ENCODE data around the gene HS3ST2. TPM values are rescaled to one million over a fixed set of nuclear protein-coding genes. Genes with fewer than 3 reads are reported as not detected.
A peak's percentile ranks its signal among the peaks of the same experiment; 100 is the strongest.

Gene HS3ST2
- total and polyA plus RNA-seq, 4 experiments from 2014 or later: 0.47 to 0.70 TPM; not detected in 2

GRCh38 chr16:22789281-22789945, 24.5 kb upstream of the HS3ST2 start:
- no peak overlapping the region for H3K27ac Mint-ChIP-seq

GRCh38 chr16:22797551-22797950, 16.4 kb upstream of the HS3ST2 start:
- H3K4me3 Mint-ChIP-seq: no peak overlapping the region
- DNase-seq: no peak
- no peaks in the 10 kb centered on the region for H3K4me1 Mint-ChIP-seq
- H3K27ac Mint-ChIP-seq: no peak overlapping the region
- peaks cover 5 to 20% of the 10 kb centered on the region in 2 donors for H3K27me3 Mint-ChIP-seq
- H3K9me3 Mint-ChIP-seq: peaks cover 0 to 15% (median 4%) of the 10 kb centered on the region in 8 donors
- Histone ChIP-seq H3K4me1 (ENCODE audit: insufficient read depth, low read length) (no peaks in the 10 kb centered on the region), H3K4me3 (ENCODE audit: low read length in 2 of 2) (no peak overlapping the region), H3K27ac (ENCODE audit: low read depth, low read length) (no peak overlapping the region), H3K9me3 (ENCODE audit: control insufficient read depth in 1 of 2, low read length in 2 of 2) (peaks cover 0 to 3% of the 10 kb centered on the region in 2 donors), H3K36me3 (ENCODE audit: insufficient read depth, low read length) (no peaks in the 10 kb centered on the region), H3K27me3 (ENCODE audit: insufficient read depth, low read length) (no peaks in the 10 kb centered on the region)
- POLR2A ChIA-PET (ENCODE audit: partially characterized antibody): no interaction called here
- H3K36me3 Mint-ChIP-seq: no peaks in the 10 kb centered on the region
- CTCF ChIA-PET (ENCODE audit: partially characterized antibody): no interaction called here
- intact Hi-C loops (cut with micrococcal nuclease): no loop called here

More at GRCh38 chr16:22789281-22789945, 24.5 kb upstream of the HS3ST2 start:
- Mint-ChIP-seq H3K36me3 (no peaks in the 10 kb centered on the region), H3K27me3 (peaks cover 12 to 15% of the 10 kb centered on the region in 2 donors), H3K9me3 (peaks cover 0 to 10% (median 5%) of the 10 kb centered on the region in 8 donors), H3K4me1 (no peaks in the 10 kb centered on the region), H3K4me3 (peak overlapping the region in 1 of 8 donors; percentile 38)
- DNase-seq: no peak
- intact Hi-C loops (cut with micrococcal nuclease): no loop called here
- no peak overlapping the region for H3K27ac ChIP-seq (ENCODE audit: low read depth, low read length)
- H3K4me1 ChIP-seq (ENCODE audit: insufficient read depth, low read length): no peaks in the 10 kb centered on the region
- no peak overlapping the region for H3K4me3 ChIP-seq (ENCODE audit: low read length in 2 of 2)
- ChIA-PET CTCF (ENCODE audit: partially characterized antibody) (no interaction called here), POLR2A (ENCODE audit: partially characterized antibody) (no interaction called here)
- no peaks in the 10 kb centered on the region for H3K36me3 ChIP-seq (ENCODE audit: insufficient read depth, low read length)
- peaks cover 6% of the 10 kb centered on the region for H3K27me3 ChIP-seq (ENCODE audit: insufficient read depth, low read length)
- H3K9me3 ChIP-seq (ENCODE audit: control insufficient read depth in 1 of 2, low read length in 2 of 2): peaks cover 0 to 2% of the 10 kb centered on the region in 2 donors

GRCh38 chr16:22799113-22799512, 14.8 kb upstream of the HS3ST2 start:
- no peak overlapping the region for H3K4me3 Mint-ChIP-seq
- no peak for DNase-seq
- H3K27me3 ChIP-seq (ENCODE audit: insufficient read depth, low read length): no peaks in the 10 kb centered on the region
- intact Hi-C loops (cut with micrococcal nuclease): no loop called here
- no peak overlapping the region for H3K27ac ChIP-seq (ENCODE audit: low read depth, low read length)
- H3K27me3 Mint-ChIP-seq: peaks cover 13 to 24% of the 10 kb centered on the region in 2 donors
- H3K4me1 ChIP-seq (ENCODE audit: insufficient read depth, low read length): no peaks in the 10 kb centered on the region
- ChIA-PET CTCF (ENCODE audit: partially characterized antibody) (no interaction called here), POLR2A (ENCODE audit: partially characterized antibody) (no interaction called here)
- H3K36me3 ChIP-seq (ENCODE audit: insufficient read depth, low read length): no peaks in the 10 kb centered on the region
- H3K36me3 Mint-ChIP-seq: no peaks in the 10 kb centered on the region
- H3K9me3 Mint-ChIP-seq: peaks cover 0 to 10% (median under 1%) of the 10 kb centered on the region in 8 donors
- H3K9me3 ChIP-seq (ENCODE audit: control insufficient read depth in 1 of 2, low read length in 2 of 2): peaks cover 0 to 3% of the 10 kb centered on the region in 2 donors
- no peaks in the 10 kb centered on the region for H3K4me1 Mint-ChIP-seq
- no peak overlapping the region for H3K27ac Mint-ChIP-seq
- H3K4me3 ChIP-seq (ENCODE audit: low read length in 2 of 2): no peak overlapping the region

- H3K4me1 Mint-ChIP-seq: no peaks in the 10 kb centered on the region
- CTCF ChIA-PET (ENCODE audit: partially characterized antibody): no interaction called here
- POLR2A ChIA-PET (ENCODE audit: partially characterized antibody): no interaction called here
- Histone ChIP-seq H3K4me3 (ENCODE audit: low read length in 2 of 2) (no peak overlapping the region), H3K36me3 (ENCODE audit: insufficient read depth, low read length) (no peaks in the 10 kb centered on the region), H3K27me3 (ENCODE audit: insufficient read depth, low read length) (no peaks in the 10 kb centered on the region), H3K27ac (ENCODE audit: low read depth, low read length) (no peak overlapping the region), H3K4me1 (ENCODE audit: insufficient read depth, low read length) (no peaks in the 10 kb centered on the region), H3K9me3 (ENCODE audit: control insufficient read depth in 1 of 2, low read length in 2 of 2) (no peaks in the 10 kb centered on the region)
- H3K4me3 Mint-ChIP-seq: no peak overlapping the region
- no peak overlapping the region for H3K27ac Mint-ChIP-seq
- no peak for DNase-seq
- intact Hi-C loops (cut with micrococcal nuclease): no loop called here
- H3K36me3 Mint-ChIP-seq: no peaks in the 10 kb centered on the region
- peaks cover 0 to 2% (median 0%) of the 10 kb centered on the region in 8 donors for H3K9me3 Mint-ChIP-seq
- peaks cover 10% of the 10 kb centered on the region in 2 donors for H3K27me3 Mint-ChIP-seq
Measured at GRCh38 chr16:22804893-22805292, 9.1 kb upstream of the HS3ST2 start.

- H3K4me1 Mint-ChIP-seq: no peaks in the 10 kb centered on the region
- no peak for DNase-seq
- H3K9me3 ChIP-seq (ENCODE audit: control insufficient read depth in 1 of 2, low read length in 2 of 2): no peaks in the 10 kb centered on the region
- intact Hi-C loops (cut with micrococcal nuclease): no loop called here
- H3K9me3 Mint-ChIP-seq: peaks cover 0 to 2% (median 0%) of the 10 kb centered on the region in 8 donors
- ChIA-PET POLR2A (ENCODE audit: partially characterized antibody) (no interaction called here), CTCF (ENCODE audit: partially characterized antibody) (no interaction called here)
- no peak overlapping the region for H3K27ac ChIP-seq (ENCODE audit: low read depth, low read length)
- H3K27me3 ChIP-seq (ENCODE audit: insufficient read depth, low read length): no peaks in the 10 kb centered on the region
- H3K36me3 Mint-ChIP-seq: no peaks in the 10 kb centered on the region
- H3K27ac Mint-ChIP-seq: no peak overlapping the region
- H3K4me3 Mint-ChIP-seq: no peak overlapping the region
- H3K4me3 ChIP-seq (ENCODE audit: low read length in 2 of 2): no peak overlapping the region
- peaks cover 10% of the 10 kb centered on the region in 2 donors for H3K27me3 Mint-ChIP-seq
- H3K36me3 ChIP-seq (ENCODE audit: insufficient read depth, low read length): no peaks in the 10 kb centered on the region
- no peaks in the 10 kb centered on the region for H3K4me1 ChIP-seq (ENCODE audit: insufficient read depth, low read length)
Measured at GRCh38 chr16:22805326-22805725, 8.6 kb upstream of the HS3ST2 start.

- H3K4me1 ChIP-seq (ENCODE audit: insufficient read depth, low read length): no peaks in the 10 kb centered on the region
- intact Hi-C loops (cut with micrococcal nuclease): no loop called here
Measured at GRCh38 chr16:22806811-22807210, 7.2 kb upstream of the HS3ST2 start.

GRCh38 chr16:22810226-22810625, 3.7 kb upstream of the HS3ST2 start:
- H3K9me3 Mint-ChIP-seq: peaks cover 0 to 4% (median 0%) of the 10 kb centered on the region in 8 donors
- no peak overlapping the region for H3K4me3 ChIP-seq (ENCODE audit: low read length in 2 of 2)
- peaks cover 0 to 2% (median 0%) of the 10 kb centered on the region in 4 donors for H3K4me1 Mint-ChIP-seq
- H3K4me1 ChIP-seq (ENCODE audit: insufficient read depth, low read length): no peaks in the 10 kb centered on the region
- H3K27ac ChIP-seq (ENCODE audit: low read depth, low read length): no peak overlapping the region
- peaks cover 21 to 22% of the 10 kb centered on the region in 2 donors for H3K27me3 Mint-ChIP-seq
- ChIA-PET POLR2A (ENCODE audit: partially characterized antibody) (no interaction called here), CTCF (ENCODE audit: partially characterized antibody) (no interaction called here)
- no peak overlapping the region for H3K4me3 Mint-ChIP-seq
- H3K36me3 ChIP-seq (ENCODE audit: insufficient read depth, low read length): no peaks in the 10 kb centered on the region
- no peaks in the 10 kb centered on the region for H3K36me3 Mint-ChIP-seq
- H3K27me3 ChIP-seq (ENCODE audit: insufficient read depth, low read length): peaks cover 3% of the 10 kb centered on the region
- H3K9me3 ChIP-seq (ENCODE audit: control insufficient read depth in 1 of 2, low read length in 2 of 2): no peaks in the 10 kb centered on the region
- intact Hi-C loops (cut with micrococcal nuclease): no loop called here
- no peak overlapping the region for H3K27ac Mint-ChIP-seq
- no peak for DNase-seq

More at GRCh38 chr16:22806811-22807210, 7.2 kb upstream of the HS3ST2 start:
- Mint-ChIP-seq H3K27me3 (peaks cover 10 to 12% of the 10 kb centered on the region in 2 donors), H3K36me3 (no peaks in the 10 kb centered on the region), H3K27ac (no peak overlapping the region), H3K9me3 (peaks cover 0 to 2% (median 0%) of the 10 kb centered on the region in 8 donors), H3K4me3 (no peak overlapping the region), H3K4me1 (no peaks in the 10 kb centered on the region)
- no peak overlapping the region for H3K4me3 ChIP-seq (ENCODE audit: low read length in 2 of 2)
- H3K27me3 ChIP-seq (ENCODE audit: insufficient read depth, low read length): no peaks in the 10 kb centered on the region
- DNase-seq: no peak
- ChIA-PET CTCF (ENCODE audit: partially characterized antibody) (no interaction called here), POLR2A (ENCODE audit: partially characterized antibody) (no interaction called here)
- no peaks in the 10 kb centered on the region for H3K9me3 ChIP-seq (ENCODE audit: control insufficient read depth in 1 of 2, low read length in 2 of 2)
- no peak overlapping the region for H3K27ac ChIP-seq (ENCODE audit: low read depth, low read length)
- no peaks in the 10 kb centered on the region for H3K36me3 ChIP-seq (ENCODE audit: insufficient read depth, low read length)

Data from CD4-positive, alpha-beta memory T cell (primary cell).